GM12891 (cell line): ENCODE measurements around the gene KIF13A.

Experiments
- PAX5 ChIP-seq: IDR thresholded peaks from 2 replicates; pipeline ENCODE4 v1.6.1; 2011; ENCODE audit warnings: low read length, moderate library complexity, mild to moderate bottlenecking; ENCODE audit not compliant: insufficient read depth, severe bottlenecking
- POLR2A ChIP-seq: IDR thresholded peaks from 2 replicates; pipeline ENCODE4 v1.6.1; 2011; ENCODE audit warnings: low read depth, low read length, control low read depth
- POLR2AphosphoS5 ChIP-seq: IDR thresholded peaks from 2 replicates; pipeline ENCODE4 v1.6.1; 2011; ENCODE audit warnings: low read depth, low read length, control low read depth

GRCh38 chr6:17870300-17871188 lies 116.9 kb downstream of the KIF13A start:
- TF ChIP-seq POLR2AphosphoS5 (no peak), POLR2A (no peak), PAX5 (no peak)
